ENCODE measurements around the gene DHX58. TPM values are rescaled to one million over a fixed set of nuclear protein-coding genes. Genes with fewer than 3 reads are reported as not detected.

The DHX58 gene
- total and polyA plus RNA-seq, 2 of the 4 experiments (the other 2 are of a cell fraction), result 1.1 to 2.8 TPM

DNA sequence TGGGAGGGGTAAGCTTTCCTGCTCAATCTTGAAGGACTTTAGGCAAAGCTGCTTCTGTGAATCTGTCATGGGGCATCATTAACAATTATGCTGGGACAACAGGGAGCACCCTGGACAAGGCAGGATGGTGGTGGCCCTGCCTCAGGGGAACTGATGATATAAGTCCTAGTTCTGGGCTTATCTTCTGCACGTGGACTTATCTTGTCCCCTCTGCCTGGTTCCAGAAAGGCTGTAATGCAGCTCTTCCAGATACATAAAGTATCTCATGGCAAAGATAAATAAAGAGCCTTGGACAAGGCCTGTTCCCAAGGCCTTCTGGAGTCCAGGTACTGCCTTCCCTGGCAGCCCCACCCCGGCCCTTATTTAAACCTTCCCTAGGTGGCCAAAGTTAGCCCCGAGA lies 8.2 kb downstream of the DHX58 start:
- Histone ChIP-seq H3K4me1 (ENCODE audit: control insufficient read depth, insufficient read depth, low read length) (0 out of 2 replicates have a peak, but pooled peaks cover 2% of the 10 kb centered on the region), H3K9ac (ENCODE audit: low read depth, low read length) (no peak overlapping the region), H3K4me3 (ENCODE audit: insufficient read depth, low read depth, low read length) (no peak overlapping the region), H3K18ac (ENCODE audit: low read depth, low read length) (no peak overlapping the region), H4K20me1 (ENCODE audit: insufficient read depth, low read length) (no peaks in the 10 kb centered on the region), H4K5ac (ENCODE audit: low read depth, low read length) (no peak overlapping the region), H3K36me3 (ENCODE audit: control insufficient read depth, insufficient read depth, low read length) (no peaks in the 10 kb centered on the region), H2BK120ac (ENCODE audit: low read depth, low read length) (no peak overlapping the region), H3K14ac (replicated peaks; ENCODE audit: low read depth, low read length) (no peak overlapping the region), H2AK9ac (replicated peaks; ENCODE audit: low read depth, low read length, poor library complexity) (no peak overlapping the region), H3K23ac (ENCODE audit: low read depth, low read length) (no peak overlapping the region), H4K8ac (ENCODE audit: low read depth in 2 of 2, low read length in 2 of 2) (no peak overlapping the region), H3K9me1 (ENCODE audit: insufficient read depth, low read length) (peaks cover 4% of the 10 kb centered on the region; the same call in 1 of the 2 replicates), H3K27me3 (ENCODE audit: control insufficient read depth, insufficient read depth, low read length) (peaks cover 13% of the 10 kb centered on the region), H2BK15ac (ENCODE audit: low read depth, low read length) (no peak overlapping the region), H3K79me1 (ENCODE audit: low read depth in 1 of 2, low read length in 2 of 2) (no peaks in the 10 kb centered on the region), H3K4me2 (ENCODE audit: low read depth, low read length) (no peak overlapping the region), H3K56ac (ENCODE audit: extremely low read depth, insufficient read depth, low read length) (no peak overlapping the region), H3K9me3 (ENCODE audit: control insufficient read depth, insufficient read depth, low read length) (no peaks in the 10 kb centered on the region), H3K27ac (ENCODE audit: insufficient read depth, low read length) (no peak overlapping the region), H2AFZ (replicated peaks; ENCODE audit: low read length, poor library complexity) (no peak overlapping the region), H4K91ac (ENCODE audit: insufficient read depth, low read depth, low read length) (no peak overlapping the region), H3K4ac (ENCODE audit: low read depth, low read length) (no peak overlapping the region), H2AK5ac (ENCODE audit: low read depth, low read length) (no peak overlapping the region), H2BK5ac (ENCODE audit: low read depth, low read length, poor library complexity, severe bottlenecking) (no peak overlapping the region), H2BK20ac (ENCODE audit: low read depth, low read length) (no peak overlapping the region)
- POLR2A ChIA-PET (ENCODE audit: unreplicated experiment), result no interaction called here
- ATAC-seq (ENCODE audit: low read depth) (no peak), DNase-seq (no peak)
- no TSS peak for BruUV-seq (replicated peaks)
- intact Hi-C loops (cut with micrococcal nuclease), result no loop called here
- dilution Hi-C loops (cut with HindIII; ENCODE audit: low sequenced_read_pairs, unreplicated experiment), result no loop called here
- CTCF ChIA-PET, result no interaction called here
- TF ChIP-seq MXI1 (IDR thresholded peaks at IDR 0.05; ENCODE audit: borderline replicate concordance, low read depth, low read length), result no peak
- no peak for TF ChIP-seq SMC3 (IDR thresholded peaks at IDR 0.05; ENCODE audit: low read depth, low read length)
- TF ChIP-seq MAFK (IDR thresholded peaks at IDR 0.05; ENCODE audit: low read depth, low read length), result no peak
- no peak for TF ChIP-seq MAZ (IDR thresholded peaks at IDR 0.05; ENCODE audit: borderline replicate concordance, low read depth, low read length)
- TF ChIP-seq BHLHE40 (IDR thresholded peaks at IDR 0.05; ENCODE audit: low read depth, low read length), result no peak
- no peak for TF ChIP-seq RAD21 (IDR thresholded peaks at IDR 0.05; ENCODE audit: low read length)
- TF ChIP-seq RFX5 (IDR thresholded peaks at IDR 0.05; ENCODE audit: low read depth, low read length), result no peak
- no peak for TF ChIP-seq FOS (IDR thresholded peaks at IDR 0.05; ENCODE audit: low read depth, low read length)
- no peak for TF ChIP-seq RCOR1 (IDR thresholded peaks at IDR 0.05; ENCODE audit: insufficient replicate concordance, low read length)
- TF ChIP-seq, protein P1, sequence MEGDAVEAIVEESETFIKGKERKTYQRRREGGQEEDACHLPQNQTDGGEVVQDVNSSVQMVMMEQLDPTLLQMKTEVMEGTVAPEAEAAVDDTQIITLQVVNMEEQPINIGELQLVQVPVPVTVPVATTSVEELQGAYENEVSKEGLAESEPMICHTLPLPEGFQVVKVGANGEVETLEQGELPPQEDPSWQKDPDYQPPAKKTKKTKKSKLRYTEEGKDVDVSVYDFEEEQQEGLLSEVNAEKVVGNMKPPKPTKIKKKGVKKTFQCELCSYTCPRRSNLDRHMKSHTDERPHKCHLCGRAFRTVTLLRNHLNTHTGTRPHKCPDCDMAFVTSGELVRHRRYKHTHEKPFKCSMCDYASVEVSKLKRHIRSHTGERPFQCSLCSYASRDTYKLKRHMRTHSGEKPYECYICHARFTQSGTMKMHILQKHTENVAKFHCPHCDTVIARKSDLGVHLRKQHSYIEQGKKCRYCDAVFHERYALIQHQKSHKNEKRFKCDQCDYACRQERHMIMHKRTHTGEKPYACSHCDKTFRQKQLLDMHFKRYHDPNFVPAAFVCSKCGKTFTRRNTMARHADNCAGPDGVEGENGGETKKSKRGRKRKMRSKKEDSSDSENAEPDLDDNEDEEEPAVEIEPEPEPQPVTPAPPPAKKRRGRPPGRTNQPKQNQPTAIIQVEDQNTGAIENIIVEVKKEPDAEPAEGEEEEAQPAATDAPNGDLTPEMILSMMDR (conservative IDR thresholded peaks at IDR 0.05; ENCODE audit: low read depth, low read length), result no peak
- no peak for TF ChIP-seq CEBPB (IDR thresholded peaks at IDR 0.05; ENCODE audit: low read depth, low read length)
- TF ChIP-seq POLR2A (IDR thresholded peaks at IDR 0.05; ENCODE audit: low read depth, low read length), result no peak
- in situ Hi-C loops (cut with MboI; ENCODE audit: low sequenced_read_pairs), result no loop called here
- WGBS, 2 experiments (ENCODE audit: extremely low coverage in 2 of 2, insufficient read length in 1 of 2), result no CpG with 5 or more reads among the region's 3 CpGs
